Trophoblast cell (in vitro differentiated cells and primary cell): ENCODE measurements around the gene KLHL3.

Experiments used
- DNase-seq, 2 donors: peaks; one replicate each; pipeline ENCODE4 v3.0.0-alpha.2; 2016
- H2AFZ ChIP-seq: 2 replicates; pipeline ENCODE4 v1.6.1; 2013; ENCODE audit warnings: low read length, moderate library complexity, mild to moderate bottlenecking; ENCODE audit not compliant: insufficient read depth, poor library complexity
- H2AK5ac ChIP-seq: 2 replicates; pipeline ENCODE4 v1.6.1; 2013; ENCODE audit warnings: mild to moderate bottlenecking, low read length
- H2BK120ac ChIP-seq: 2 replicates; pipeline ENCODE4 v1.6.1; 2013; ENCODE audit warnings: low read length, mild to moderate bottlenecking, moderate library complexity; ENCODE audit not compliant: insufficient read depth, poor library complexity
- H2BK12ac ChIP-seq: 2 replicates; pipeline ENCODE4 v1.6.1; 2013; ENCODE audit warnings: mild to moderate bottlenecking, low read length, moderate library complexity
- H2BK5ac ChIP-seq: 2 replicates; pipeline ENCODE4 v1.6.1; 2013; ENCODE audit warnings: low read length, low read depth, moderate library complexity, mild to moderate bottlenecking; ENCODE audit not compliant: poor library complexity
- H3K14ac ChIP-seq: 2 replicates; pipeline ENCODE4 v1.6.1; 2013; ENCODE audit warnings: mild to moderate bottlenecking, low read length
- H3K18ac ChIP-seq: 2 replicates; pipeline ENCODE4 v1.6.1; 2013; ENCODE audit warnings: mild to moderate bottlenecking, low read length
- H3K23ac ChIP-seq: 2 replicates; pipeline ENCODE4 v1.6.1; 2013; ENCODE audit warnings: low read length
- H3K27ac ChIP-seq: 2 replicates; pipeline ENCODE4 v1.5.1; 2013; ENCODE audit warnings: low read depth, mild to moderate bottlenecking, inconsistent platforms, low read length, moderate library complexity
- H3K27me3 ChIP-seq: 2 replicates; pipeline ENCODE4 v1.6.1; 2013; ENCODE audit warnings: inconsistent platforms, mild to moderate bottlenecking, low read length, moderate library complexity; ENCODE audit not compliant: insufficient read depth
- H3K36me3 ChIP-seq, 2 experiments: 1 replicate in 1 of 2; 2 replicates in 1 of 2; pipeline ENCODE4 v1.6.1; 2013; ENCODE audit warnings: low read length in 2 of 2, mild to moderate bottlenecking in 2 of 2, moderate library complexity in 1 of 2; ENCODE audit not compliant: insufficient read depth in 2 of 2, control insufficient read depth in 1 of 2
- H3K4ac ChIP-seq: 2 replicates; pipeline ENCODE4 v1.6.1; 2013; ENCODE audit warnings: low read depth, mild to moderate bottlenecking, low read length, moderate library complexity
- H3K4me1 ChIP-seq, 2 experiments: 1 replicate in 1 of 2; 2 replicates in 1 of 2; pipeline ENCODE4 v1.6.1; 2013; ENCODE audit warnings: low read length in 2 of 2, mild to moderate bottlenecking in 2 of 2, moderate library complexity in 1 of 2; ENCODE audit not compliant: insufficient read depth in 2 of 2, control insufficient read depth in 1 of 2
- H3K4me2 ChIP-seq: 2 replicates; pipeline ENCODE4 v1.6.1; 2013; ENCODE audit warnings: inconsistent platforms, mild to moderate bottlenecking, low read length, moderate library complexity
- H3K4me3 ChIP-seq: 2 replicates; pipeline ENCODE4 v1.5.1; 2013; ENCODE audit warnings: mild to moderate bottlenecking, low read depth, low read length, inconsistent platforms
- H3K79me1 ChIP-seq: one replicate; pipeline ENCODE4 v1.6.1; 2013; ENCODE audit warnings: low read length
- H3K79me2 ChIP-seq: 2 replicates; pipeline ENCODE4 v1.6.1; 2013; ENCODE audit warnings: low read length, mild to moderate bottlenecking; ENCODE audit not compliant: control insufficient read depth, insufficient read depth, poor library complexity
- H3K9ac ChIP-seq: 2 replicates; pipeline ENCODE4 v1.6.1; 2013; ENCODE audit warnings: mild to moderate bottlenecking, low read length
- H3K9me3 ChIP-seq: 2 replicates; pipeline ENCODE4 v1.6.1; 2013; ENCODE audit warnings: low read depth, mild to moderate bottlenecking, control low read depth, inconsistent platforms, low read length; ENCODE audit not compliant: insufficient read depth
- H4K12ac ChIP-seq: 2 replicates; pipeline ENCODE4 v1.6.1; 2013; ENCODE audit warnings: low read depth, mild to moderate bottlenecking, low read length, moderate library complexity
- H4K8ac ChIP-seq: 2 replicates; pipeline ENCODE4 v1.6.1; 2013; ENCODE audit warnings: low read depth, mild to moderate bottlenecking, low read length, moderate library complexity
- H4K91ac ChIP-seq: one replicate; pipeline ENCODE4 v1.6.1; 2013; ENCODE audit warnings: low read depth, mild to moderate bottlenecking, low read length, moderate library complexity
- WGBS: extraction: QIAGEN DNeasy Blood & Tissue Kit; methylation state at CpG from one replicate; pipeline ENCODE4 v1.1.7; 2013; ENCODE audit warnings: missing lambda C conversion rate; ENCODE audit not compliant: insufficient read length, insufficient coverage; ENCODE audit errors: extremely low coverage; 5-methylcytosine and 5-hydroxymethylcytosine counted together

Gene KLHL3

GRCh38 chr5:137606401-137606800 lies 129.5 kb downstream of the KLHL3 start:
- H2BK5ac ChIP-seq = no peak overlapping the region
- WGBS = no CpG with 5 or more reads among the region's 2 CpGs
- no peaks in the 10 kb centered on the region for H3K79me2 ChIP-seq
- H2BK12ac ChIP-seq = no peak overlapping the region
- H4K91ac ChIP-seq = no peak overlapping the region
- no peak overlapping the region for H3K14ac ChIP-seq
- H3K27me3 ChIP-seq = no peaks in the 10 kb centered on the region
- no peak overlapping the region for H2AFZ ChIP-seq
- DNase-seq = no peak
- H3K79me1 ChIP-seq = no peaks in the 10 kb centered on the region
- no peak overlapping the region for H4K12ac ChIP-seq
- H3K4me2 ChIP-seq = no peak overlapping the region
- H4K8ac ChIP-seq = no peak overlapping the region
- H3K9ac ChIP-seq = no peak overlapping the region
- no peak overlapping the region for H3K4ac ChIP-seq
- H3K18ac ChIP-seq = no peak overlapping the region
- no peak overlapping the region for H2BK120ac ChIP-seq
- no peak overlapping the region for H3K4me3 ChIP-seq
- no peaks in the 10 kb centered on the region for H3K4me1 ChIP-seq
- no peak overlapping the region for H3K23ac ChIP-seq
- no peaks in the 10 kb centered on the region for H3K36me3 ChIP-seq
- no peak overlapping the region for H2AK5ac ChIP-seq
- H3K27ac ChIP-seq = no peak overlapping the region
- no peaks in the 10 kb centered on the region for H3K9me3 ChIP-seq

- no peak overlapping the region for H3K9ac ChIP-seq
- no peak overlapping the region for H2BK12ac ChIP-seq
- no peak overlapping the region for H2AK5ac ChIP-seq
- no peaks in the 10 kb centered on the region for H3K36me3 ChIP-seq
- no peaks in the 10 kb centered on the region for H3K79me1 ChIP-seq
- H3K4me3 ChIP-seq = no peak overlapping the region
- no peaks in the 10 kb centered on the region for H3K9me3 ChIP-seq
- no peak overlapping the region for H2BK5ac ChIP-seq
- H4K8ac ChIP-seq = no peak overlapping the region
- no peak for DNase-seq
- no peak overlapping the region for H3K23ac ChIP-seq
- H2AFZ ChIP-seq = no peak overlapping the region
- no peak overlapping the region for H4K12ac ChIP-seq
- H3K4ac ChIP-seq = no peak overlapping the region
- no peak overlapping the region for H4K91ac ChIP-seq
- no peaks in the 10 kb centered on the region for H3K4me1 ChIP-seq
- no peak overlapping the region for H3K18ac ChIP-seq
- no peak overlapping the region for H2BK120ac ChIP-seq
- WGBS = no CpG with 5 or more reads among the region's 4 CpGs
- no peaks in the 10 kb centered on the region for H3K27me3 ChIP-seq
- H3K27ac ChIP-seq = no peak overlapping the region
- no peaks in the 10 kb centered on the region for H3K79me2 ChIP-seq
- no peak overlapping the region for H3K4me2 ChIP-seq
- no peak overlapping the region for H3K14ac ChIP-seq
These were observed 130.5 kb downstream of the KLHL3 start for GRCh38 chr5:137605411-137605810.

- no peak overlapping the region for H3K4ac ChIP-seq
- H3K4me2 ChIP-seq = no peak overlapping the region
- no peak overlapping the region for H3K23ac ChIP-seq
- no CpG with 5 or more reads among the region's 9 CpGs for WGBS
- H3K14ac ChIP-seq = no peak overlapping the region
- no peaks in the 10 kb centered on the region for H3K9me3 ChIP-seq
- H3K36me3 ChIP-seq = no peaks in the 10 kb centered on the region
- DNase-seq = no peak
- no peaks in the 10 kb centered on the region for H3K79me2 ChIP-seq
- no peak overlapping the region for H3K27ac ChIP-seq
- H3K18ac ChIP-seq = no peak overlapping the region
- no peak overlapping the region for H2BK120ac ChIP-seq
- H2BK5ac ChIP-seq = no peak overlapping the region
- no peaks in the 10 kb centered on the region for H3K4me1 ChIP-seq
- no peak overlapping the region for H4K12ac ChIP-seq
- H2BK12ac ChIP-seq = no peak overlapping the region
- H4K8ac ChIP-seq = no peak overlapping the region
- H3K9ac ChIP-seq = no peak overlapping the region
- no peak overlapping the region for H4K91ac ChIP-seq
- no peaks in the 10 kb centered on the region for H3K27me3 ChIP-seq
- no peaks in the 10 kb centered on the region for H3K79me1 ChIP-seq
- no peak overlapping the region for H2AFZ ChIP-seq
- no peak overlapping the region for H2AK5ac ChIP-seq
- no peak overlapping the region for H3K4me3 ChIP-seq
These were observed 131.4 kb downstream of the KLHL3 start for GRCh38 chr5:137604348-137605095.

GRCh38 chr5:137603891-137604290 lies 132.0 kb downstream of the KLHL3 start:
- DNase-seq = no peak
- no peak overlapping the region for H4K91ac ChIP-seq
- H4K8ac ChIP-seq = no peak overlapping the region
- H3K27ac ChIP-seq = no peak overlapping the region
- no CpG with 5 or more reads among the region's 1 CpG for WGBS
- no peak overlapping the region for H3K23ac ChIP-seq
- H3K79me2 ChIP-seq = no peaks in the 10 kb centered on the region
- no peak overlapping the region for H3K4me2 ChIP-seq
- H3K9me3 ChIP-seq = no peaks in the 10 kb centered on the region
- H2BK12ac ChIP-seq = no peak overlapping the region
- H2AFZ ChIP-seq = no peak overlapping the region
- H3K4me1 ChIP-seq = no peaks in the 10 kb centered on the region
- no peak overlapping the region for H3K9ac ChIP-seq
- H3K4me3 ChIP-seq = no peak overlapping the region
- no peaks in the 10 kb centered on the region for H3K36me3 ChIP-seq
- H3K18ac ChIP-seq = no peak overlapping the region
- H2AK5ac ChIP-seq = no peak overlapping the region
- H2BK120ac ChIP-seq = no peak overlapping the region
- H3K14ac ChIP-seq = no peak overlapping the region
- no peak overlapping the region for H2BK5ac ChIP-seq
- no peak overlapping the region for H4K12ac ChIP-seq
- H3K79me1 ChIP-seq = no peaks in the 10 kb centered on the region
- H3K27me3 ChIP-seq = no peaks in the 10 kb centered on the region
- no peak overlapping the region for H3K4ac ChIP-seq
